H1 (cell line): ENCODE results near the gene ALK.

Source experiments
- CBX8 ChIP-seq: fragments of 300-800, 300-1000 bp; sonication (generic); IDR thresholded peaks from 2 replicates; pipeline ENCODE4 v1.7.1; 2016; ENCODE audit warnings: low read depth, low read length, borderline replicate concordance
- CTCF ChIP-seq, 3 experiments: IDR thresholded peaks; 1 replicate in 2 of 3; 2 replicates in 1 of 3; pipeline versions ENCODE4 v1.5.1 to v1.6.1; 2011; ENCODE audit warnings: low read length in 3 of 3, mild to moderate bottlenecking in 3 of 3, inconsistent platforms in 2 of 3, low read depth in 1 of 3, moderate library complexity in 1 of 3; ENCODE audit not compliant: insufficient read depth in 1 of 3; ENCODE audit errors: control extremely low read depth in 1 of 3
- EP300 ChIP-seq, 2 experiments: IDR thresholded peaks; 1 replicate in 1 of 2; 2 replicates in 1 of 2; pipeline ENCODE4 v1.6.1; 2011 to 2012; ENCODE audit warnings: low read depth in 2 of 2, low read length in 2 of 2, mild to moderate bottlenecking in 2 of 2, borderline replicate concordance in 1 of 2, inconsistent platforms in 1 of 2, moderate library complexity in 1 of 2
- JUND ChIP-seq: IDR thresholded peaks from 2 replicates; pipeline ENCODE4 v1.6.1; 2011; ENCODE audit warnings: mild to moderate bottlenecking, improper control_type of control experiment, low read length
- MAX ChIP-seq: IDR thresholded peaks from 2 replicates; pipeline ENCODE4 v1.6.1; 2012; ENCODE audit warnings: inconsistent platforms
- PHF8 ChIP-seq: fragments of 200-600 bp; sonication (generic); conservative IDR thresholded peaks from 2 replicates; pipeline ENCODE4 v1.7.1; 2012; ENCODE audit warnings: low read depth, mild to moderate bottlenecking, inconsistent platforms, low read length, moderate library complexity
- POLR2A ChIP-seq, 2 experiments: IDR thresholded peaks; 1 replicate in 1 of 2; 2 replicates in 1 of 2; pipeline ENCODE4 v1.6.1; 2011; ENCODE audit warnings: low read depth in 2 of 2, low read length in 2 of 2, mild to moderate bottlenecking in 2 of 2; ENCODE audit errors: control extremely low read depth in 1 of 2
- POLR2AphosphoS5 ChIP-seq: IDR thresholded peaks from 2 replicates; pipeline ENCODE4 v1.6.1; 2011; ENCODE audit warnings: low read depth, low read length
- SIX5 ChIP-seq: IDR thresholded peaks from 2 replicates; pipeline ENCODE4 v1.6.1; 2011; ENCODE audit warnings: mild to moderate bottlenecking, low read depth, low read length
- YY1 ChIP-seq: IDR thresholded peaks from 2 replicates; pipeline ENCODE4 v1.6.1; 2011; ENCODE audit warnings: low read depth, mild to moderate bottlenecking, low read length

GRCh38 chr2:29390136-29390535, 531.2 kb downstream of the ALK start:
- TF ChIP-seq EP300 (IDR thresholded peaks at IDR 0.05; ENCODE audit: borderline replicate concordance in 1 of 2, low read depth in 2 of 2, low read length in 2 of 2) (no peak), CBX8 (no peak), MAX (no peak), PHF8 (no peak), JUND (no peak), YY1 (no peak), POLR2AphosphoS5 (no peak), POLR2A (IDR thresholded peaks at IDR 0.05; ENCODE audit: control extremely low read depth in 1 of 2, low read depth in 2 of 2, low read length in 2 of 2) (no peak), CTCF (IDR thresholded peaks at IDR 0.05; ENCODE audit: control extremely low read depth in 1 of 3, insufficient read depth in 1 of 3, low read depth in 1 of 3, low read length in 3 of 3) (no peak), SIX5 (no peak)
